GM12878 (cell line): ENCODE data around the gene PROC. TPM values are rescaled to one million over a fixed set of nuclear protein-coding genes. Genes with fewer than 3 reads are reported as not detected.

Experiments
- ATAC-seq: fragments of 200-7000 bp; cut with Tn5 transposase; 3 replicates; pipeline ENCODE4 v1.9.1; 2020; ENCODE audit warnings: mild to moderate bottlenecking, moderate library complexity
- BruUV-seq: library from RNA; stranded (reverse); fragments of 400-500 nt; replicated peaks from 2 replicates; lab custom pipeline; 2021; lab: Mats Ljungman, UMichigan
- CTCF ChIA-PET: fragments of 300-600 bp; sonication (Branson Sonifier 250); formaldehyde crosslinking; extraction: SDS; loops from one replicate; lab custom pipeline; 2021; ENCODE audit warnings: inconsistent platforms; lab: Yijun Ruan, JAX
- POLR2A ChIA-PET: fragments of 350-600 bp; formaldehyde crosslinking; extraction: SDS; loops from one replicate; lab custom pipeline; 2021; ENCODE audit warnings: inconsistent platforms; lab: Charles Lee
- RAD21 ChIA-PET: fragments of 300-600 bp; sonication (Branson Sonifier 250); formaldehyde crosslinking; loops from one replicate; lab custom pipeline; 2023; ENCODE audit warnings: antibody characterized with exemption; ENCODE audit not compliant: unreplicated experiment; lab: Charles Lee
- SMC1A ChIA-PET: fragments of 300-600 bp; sonication (Branson Sonifier 250); formaldehyde crosslinking; loops from one replicate; lab custom pipeline; 2023; ENCODE audit not compliant: unreplicated experiment, uncharacterized antibody; lab: Charles Lee
- DNase-seq: peaks from one replicate; pipeline ENCODE4 v3.0.0-alpha.2; 2011; ENCODE audit warnings: low read depth, low spot score
- FAIRE-seq: peaks from 3 replicates; lab custom pipeline; 2011; peaks lifted over from hg19 to GRCh38; lab: Jason Lieb, UNC
- H2AFZ ChIP-seq: 2 replicates; pipeline ENCODE4 v1.6.0; 2011; ENCODE audit warnings: low read depth, low read length, control low read depth; ENCODE audit not compliant: control insufficient read depth
- H3K27ac ChIP-seq: 2 replicates; pipeline ENCODE4 v1.5.1; 2011; ENCODE audit warnings: control low read depth; ENCODE audit not compliant: control insufficient read depth, insufficient read depth
- H3K27me3 ChIP-seq, 2 experiments: replicated peaks in 1 of 2; 2 replicates each; pipeline versions ENCODE4 v1.6.0 to v1.6.1; 2011; ENCODE audit warnings: low read length in 1 of 2; ENCODE audit not compliant: control insufficient read depth in 2 of 2, insufficient read depth in 2 of 2
- H3K36me3 ChIP-seq, 2 experiments: 2 replicates each; pipeline ENCODE4 v1.5.1; 2011; ENCODE audit warnings: low read length in 1 of 2; ENCODE audit not compliant: control insufficient read depth in 2 of 2, insufficient read depth in 2 of 2
- H3K4me1 ChIP-seq: 2 replicates; pipeline ENCODE4 v1.6.1; 2011; ENCODE audit warnings: mild to moderate bottlenecking, low read length, moderate library complexity, mixed read lengths; ENCODE audit not compliant: control insufficient read depth, insufficient read depth
- H3K4me2 ChIP-seq: 2 replicates; pipeline ENCODE4 v1.6.0; 2011; ENCODE audit warnings: control low read depth; ENCODE audit not compliant: control insufficient read depth, insufficient read depth
- H3K4me3 ChIP-seq: fragments of 200-600 bp; sonication (generic); 2 replicates; pipeline ENCODE4 v1.5.1; 2016
- H3K79me2 ChIP-seq: 2 replicates; pipeline ENCODE4 v1.6.0; 2011; ENCODE audit warnings: low read length; ENCODE audit not compliant: control insufficient read depth, insufficient read depth
- H3K9ac ChIP-seq: 2 replicates; pipeline ENCODE4 v1.8.0; 2011; ENCODE audit warnings: low read length, control low read depth, mixed read lengths; ENCODE audit not compliant: control insufficient read depth, insufficient read depth
- H3K9me3 ChIP-seq: replicated peaks from 3 replicates; pipeline ENCODE4 v1.5.1; 2011; ENCODE audit warnings: mild to moderate bottlenecking, low read length; ENCODE audit not compliant: control insufficient read depth, insufficient read depth
- H4K20me1 ChIP-seq: 2 replicates; pipeline ENCODE4 v1.6.0; 2011; ENCODE audit not compliant: control insufficient read depth, insufficient read depth
- ATF2 ChIP-seq: IDR thresholded peaks from 2 replicates; pipeline ENCODE4 v1.6.1; 2012; ENCODE audit warnings: low read length, inconsistent platforms
- CEBPB ChIP-seq, 2 experiments: fragments of 150-350 bp in 1 of 2; IDR thresholded peaks; 2 replicates each; pipeline ENCODE4 v1.6.1; 2012 to 2014; ENCODE audit warnings: low read depth in 2 of 2, low read length in 2 of 2, borderline replicate concordance in 1 of 2, inconsistent platforms in 1 of 2
- CREM ChIP-seq: IDR thresholded peaks from 2 replicates; pipeline ENCODE4 v1.6.1; 2014; ENCODE audit warnings: antibody characterized with exemption, low read depth
- EZH2 ChIP-seq: IDR thresholded peaks from 2 replicates; pipeline ENCODE4 v1.6.1; 2012; ENCODE audit warnings: low read depth, mild to moderate bottlenecking, control low read depth, inconsistent platforms, low read length, borderline replicate concordance; ENCODE audit not compliant: control insufficient read depth
- NR2F1 ChIP-seq: fragments of 450-650 bp; conservative IDR thresholded peaks from 2 replicates; pipeline ENCODE4 v1.6.1; 2017; ENCODE audit warnings: mild to moderate bottlenecking
- NRF1 ChIP-seq: conservative IDR thresholded peaks from 2 replicates; pipeline ENCODE4 v1.6.1; 2011; ENCODE audit warnings: mild to moderate bottlenecking, low read depth, low read length, improper control_type of control experiment
- POLR2AphosphoS5 ChIP-seq: IDR thresholded peaks from 2 replicates; pipeline ENCODE4 v1.6.1; 2011; ENCODE audit warnings: mild to moderate bottlenecking, low read length, inconsistent platforms
- ZBTB33 ChIP-seq: fragments of 450-650 bp; IDR thresholded peaks from 2 replicates; pipeline ENCODE4 v1.6.1; 2017; ENCODE audit warnings: mild to moderate bottlenecking
- ZNF207 ChIP-seq: fragments of 450-650 bp; IDR thresholded peaks from 2 replicates; pipeline ENCODE4 v1.6.1; 2014; ENCODE audit warnings: antibody characterized with exemption, mild to moderate bottlenecking, borderline replicate concordance
- WGBS: methylation state at CpG from one replicate; pipeline ENCODE4 v1.1.6; 2016; ENCODE audit warnings: low lambda C conversion rate; ENCODE audit not compliant: insufficient replicate concordance, insufficient coverage; ENCODE audit errors: missing lambda C conversion rate; 5-methylcytosine and 5-hydroxymethylcytosine counted together
- in situ Hi-C: fragments of 300-500 bp; cut with MboI; formaldehyde crosslinking; loops from 9 replicates; pipeline ENCODE4 v1.14.3; 2018; ENCODE audit warnings: mixed read lengths
- intact Hi-C: fragments of 100-400 bp; cut with micrococcal nuclease; formaldehyde crosslinking; loops from one replicate; pipeline ENCODE4 v1.14.2; 2022; ENCODE audit not compliant: unreplicated experiment
- polyA plus RNA-seq, 11 experiments: library from polyadenylated mRNA; depleted of rRNA in 4 of 11; unstranded in 6 of 11; stranded (reverse) in 5 of 11; fragments of >200 nt; fragmentation: Nextera tagmentation in 4 of 11; fragmentation: Illumina TruSeq in 1 of 11; extraction: Ambion mirVana in 4 of 11; extraction: Trizol in 1 of 11; gene quantifications; 1 replicate in 1 of 11; 2 replicates in 10 of 11; pipeline versions ENCODE4 v1.2.1 to v1.2.3, GENCODE V29; 2011 to 2016; ENCODE audit warnings: inconsistent platforms in 2 of 11, missing spikeins in 2 of 11, low read depth in 1 of 11
- total RNA-seq, 4 experiments: library from RNA; depleted of rRNA in 3 of 4; stranded (reverse); fragments of >200 nt in 3 of 4; fragmentation: Illumina TruSeq in 1 of 4; extraction: Trizol in 1 of 4; gene quantifications; 2 replicates each; pipeline versions ENCODE4 v1.2.1 to v1.2.3, GENCODE V29; 2013 to 2021
- TF ChIP-seq, protein P1 (sequence below): fragments of 450-650 bp; IDR thresholded peaks from 2 replicates; pipeline ENCODE4 v1.6.1; 2017; ENCODE audit warnings: mild to moderate bottlenecking, moderate library complexity

PROC gene
- total and polyA plus RNA-seq, 10 of the 15 experiments (the other 5 are each of a cell fraction or from before 2014, with no cell fraction given), result not detected

GRCh38 chr2:127370010-127370409 lies 48.2 kb upstream of the PROC start:
- in situ Hi-C loops, result no loop called here
- FAIRE-seq (no peak), ATAC-seq (no peak), DNase-seq (no peak)
- 93% methylated on average over 10 of the region's 10 CpGs for WGBS
- intact Hi-C loops, result no loop called here
- H3K27ac ChIP-seq, result no peak overlapping the region
- no peak overlapping the region for H3K4me3 ChIP-seq
- H2AFZ ChIP-seq, result no peak overlapping the region
- peaks cover 7% of the 10 kb centered on the region for H3K79me2 ChIP-seq
- H3K9me3 ChIP-seq, result peaks cover 9% of the 10 kb centered on the region
- ChIA-PET POLR2A (no interaction called here), CTCF (no interaction called here), SMC1A (no interaction called here), RAD21 (no interaction called here)
- H4K20me1 ChIP-seq, result no peaks in the 10 kb centered on the region; the same call in 1 of the 2 replicates
- BruUV-seq, result no TSS peak
- no peaks in the 10 kb centered on the region for H3K27me3 ChIP-seq
- TF ChIP-seq ZBTB33 (peak; percentile 69), EZH2 (no peak)
- H3K36me3 ChIP-seq, result no peaks in the 10 kb centered on the region; a peak in 1 of 4 replicates
- H3K4me1 ChIP-seq, result peaks cover 3% of the 10 kb centered on the region; the same call in 1 of the 2 replicates
- no peak overlapping the region for H3K9ac ChIP-seq
- H3K4me2 ChIP-seq, result no peak overlapping the region

GRCh38 chr2:127371037-127371436 lies 47.2 kb upstream of the PROC start:
- ChIA-PET CTCF (interaction anchor here (0.8 kb wide), 1 partner anchor 108 kb away, joined by 3 read pairs; no protein-coding TSS in a partner anchor), POLR2A (no interaction called here), RAD21 (interaction anchor here (1.0 kb wide), 1 partner anchor 174 kb away, joined by 3 read pairs; no protein-coding TSS in a partner anchor), SMC1A (no interaction called here)
- ATAC-seq, result no peak
- no peaks in the 10 kb centered on the region for H3K27me3 ChIP-seq
- no peak overlapping the region for H3K4me2 ChIP-seq
- no TSS peak for BruUV-seq
- H3K4me1 ChIP-seq, result peaks cover 3% of the 10 kb centered on the region; the same call in 1 of the 2 replicates
- in situ Hi-C loops, result no loop called here
- whole genome bisulfite sequencing, result 98% methylated on average over 11 of the region's 11 CpGs
- H3K36me3 ChIP-seq, result no peaks in the 10 kb centered on the region
- H3K9ac ChIP-seq, result no peak overlapping the region
- intact Hi-C loops, result no loop called here
- H2AFZ ChIP-seq, result no peak overlapping the region
- FAIRE-seq, result no peak
- peaks cover 11% of the 10 kb centered on the region for H3K9me3 ChIP-seq
- no peaks in the 10 kb centered on the region; the same call in 1 of the 2 replicates for H4K20me1 ChIP-seq
- H3K79me2 ChIP-seq, result peaks cover 11% of the 10 kb centered on the region
- no peak overlapping the region for H3K4me3 ChIP-seq
- H3K27ac ChIP-seq, result no peak overlapping the region
- DNase-seq, result no peak
- TF ChIP-seq POLR2AphosphoS5 (no peak), ZNF207 (no peak), CREM (no peak), NR2F1 (no peak), NRF1 (no peak), CEBPB (IDR thresholded peaks at IDR 0.05; ENCODE audit: borderline replicate concordance in 1 of 2, low read depth in 2 of 2, low read length in 2 of 2) (no peak), ATF2 (no peak)
- TF ChIP-seq, protein P1, sequence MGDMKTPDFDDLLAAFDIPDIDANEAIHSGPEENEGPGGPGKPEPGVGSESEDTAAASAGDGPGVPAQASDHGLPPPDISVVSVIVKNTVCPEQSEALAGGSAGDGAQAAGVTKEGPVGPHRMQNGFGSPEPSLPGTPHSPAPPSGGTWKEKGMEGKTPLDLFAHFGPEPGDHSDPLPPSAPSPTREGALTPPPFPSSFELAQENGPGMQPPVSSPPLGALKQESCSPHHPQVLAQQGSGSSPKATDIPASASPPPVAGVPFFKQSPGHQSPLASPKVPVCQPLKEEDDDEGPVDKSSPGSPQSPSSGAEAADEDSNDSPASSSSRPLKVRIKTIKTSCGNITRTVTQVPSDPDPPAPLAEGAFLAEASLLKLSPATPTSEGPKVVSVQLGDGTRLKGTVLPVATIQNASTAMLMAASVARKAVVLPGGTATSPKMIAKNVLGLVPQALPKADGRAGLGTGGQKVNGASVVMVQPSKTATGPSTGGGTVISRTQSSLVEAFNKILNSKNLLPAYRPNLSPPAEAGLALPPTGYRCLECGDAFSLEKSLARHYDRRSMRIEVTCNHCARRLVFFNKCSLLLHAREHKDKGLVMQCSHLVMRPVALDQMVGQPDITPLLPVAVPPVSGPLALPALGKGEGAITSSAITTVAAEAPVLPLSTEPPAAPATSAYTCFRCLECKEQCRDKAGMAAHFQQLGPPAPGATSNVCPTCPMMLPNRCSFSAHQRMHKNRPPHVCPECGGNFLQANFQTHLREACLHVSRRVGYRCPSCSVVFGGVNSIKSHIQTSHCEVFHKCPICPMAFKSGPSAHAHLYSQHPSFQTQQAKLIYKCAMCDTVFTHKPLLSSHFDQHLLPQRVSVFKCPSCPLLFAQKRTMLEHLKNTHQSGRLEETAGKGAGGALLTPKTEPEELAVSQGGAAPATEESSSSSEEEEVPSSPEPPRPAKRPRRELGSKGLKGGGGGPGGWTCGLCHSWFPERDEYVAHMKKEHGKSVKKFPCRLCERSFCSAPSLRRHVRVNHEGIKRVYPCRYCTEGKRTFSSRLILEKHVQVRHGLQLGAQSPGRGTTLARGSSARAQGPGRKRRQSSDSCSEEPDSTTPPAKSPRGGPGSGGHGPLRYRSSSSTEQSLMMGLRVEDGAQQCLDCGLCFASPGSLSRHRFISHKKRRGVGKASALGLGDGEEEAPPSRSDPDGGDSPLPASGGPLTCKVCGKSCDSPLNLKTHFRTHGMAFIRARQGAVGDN, result no peak
